HEK293 (cell line): ENCODE results near the gene CEBPE.

ENCODE experiments used
- CTCF ChIA-PET: fragments of 350-600 bp; formaldehyde crosslinking; extraction: SDS; loops from one replicate; lab custom pipeline; 2021; ENCODE audit warnings: antibody characterized with exemption; lab: Yijun Ruan, JAX
- POLR2A ChIA-PET: fragments of 300-600 bp; formaldehyde crosslinking; extraction: SDS; loops from one replicate; lab custom pipeline; 2020; ENCODE audit warnings: antibody characterized with exemption, inconsistent platforms; lab: Yijun Ruan, JAX
- H3K27ac ChIP-seq: fragments of 200-500 bp; sonication (Bioruptor generic); 2 replicates; pipeline ENCODE4 v1.5.1; 2014; ENCODE audit warnings: low read depth, low read length, control low read depth, inconsistent platforms; ENCODE audit errors: extremely low read depth
- H3K36me3 ChIP-seq, 2 experiments: fragments of 200-500 bp in 1 of 2; sonication (Bioruptor generic) in 1 of 2; 1 replicate in 1 of 2; 2 replicates in 1 of 2; pipeline ENCODE4 v1.5.1; 2014 to 2017; ENCODE audit warnings: inconsistent platforms in 2 of 2, low read length in 2 of 2; ENCODE audit not compliant: control insufficient read depth in 2 of 2, insufficient read depth in 1 of 2
- H3K4me1 ChIP-seq: fragments of 200-500 bp; sonication (Bioruptor generic); 2 replicates; pipeline ENCODE4 v1.5.1; 2014; ENCODE audit warnings: mild to moderate bottlenecking, low read length, inconsistent platforms; ENCODE audit not compliant: control insufficient read depth, insufficient read depth
- H3K4me3 ChIP-seq: 2 replicates; pipeline ENCODE4 v1.5.1; 2011; ENCODE audit warnings: low read depth, mild to moderate bottlenecking, control low read depth, low read length, moderate library complexity
- H3K9me3 ChIP-seq: fragments of 200-500 bp; sonication (Bioruptor generic); 2 replicates; pipeline ENCODE4 v1.5.1; 2014; ENCODE audit warnings: low read depth, low read length, inconsistent platforms; ENCODE audit not compliant: control insufficient read depth, insufficient read depth
- HOXD13 ChIP-seq: sonication (generic); formaldehyde crosslinking; IDR thresholded peaks from 2 replicates; pipeline ENCODE4 v1.8.0; 2022; ENCODE audit warnings: missing genetic modification reagents, borderline replicate concordance
- KLF1 ChIP-seq: fragments of 450-650 bp; formaldehyde crosslinking; IDR thresholded peaks from 2 replicates; pipeline ENCODE4 v1.5.1; 2016; ENCODE audit warnings: missing biosample characterization, missing genetic modification characterization
- MYNN ChIP-seq: fragments of 450-650 bp; formaldehyde crosslinking; IDR thresholded peaks from 2 replicates; pipeline ENCODE4 v1.5.1; 2016; ENCODE audit warnings: missing biosample characterization, missing genetic modification characterization, borderline replicate concordance
- OVOL3 ChIP-seq: fragments of 450-650 bp; formaldehyde crosslinking; IDR thresholded peaks from 2 replicates; pipeline ENCODE4 v1.5.1; 2016; ENCODE audit warnings: missing biosample characterization, missing genetic modification characterization
- PATZ1 ChIP-seq: fragments of 450-650 bp; formaldehyde crosslinking; IDR thresholded peaks from 2 replicates; pipeline ENCODE4 v1.5.1; 2016; ENCODE audit warnings: missing biosample characterization, missing genetic modification characterization
- ZNF26 ChIP-seq: fragments of 450-650 bp; formaldehyde crosslinking; IDR thresholded peaks from 2 replicates; pipeline ENCODE4 v1.5.1; 2016; ENCODE audit warnings: missing biosample characterization, missing genetic modification characterization
- ZNF266 ChIP-seq: fragments of 450-650 bp; formaldehyde crosslinking; IDR thresholded peaks from 2 replicates; pipeline ENCODE4 v1.5.1; 2016; ENCODE audit warnings: missing biosample characterization, missing genetic modification characterization, low read depth
- ZNF280C ChIP-seq: fragments of 450-650 bp; formaldehyde crosslinking; IDR thresholded peaks from 2 replicates; pipeline ENCODE4 v1.5.1; 2016; ENCODE audit warnings: missing biosample characterization, missing genetic modification characterization
- ZNF335 ChIP-seq: fragments of 450-650 bp; formaldehyde crosslinking; conservative IDR thresholded peaks from 2 replicates; pipeline ENCODE4 v1.5.1; 2016; ENCODE audit warnings: missing biosample characterization, missing genetic modification characterization
- ZNF362 ChIP-seq: fragments of 450-650 bp; formaldehyde crosslinking; IDR thresholded peaks from 2 replicates; pipeline ENCODE4 v1.5.1; 2016; ENCODE audit warnings: missing biosample characterization, missing genetic modification characterization
- ZNF394 ChIP-seq: fragments of 450-650 bp; formaldehyde crosslinking; IDR thresholded peaks from 2 replicates; pipeline ENCODE4 v1.5.1; 2016; ENCODE audit warnings: missing biosample characterization, missing genetic modification characterization, mild to moderate bottlenecking, moderate library complexity, borderline replicate concordance
- ZNF416 ChIP-seq: fragments of 450-650 bp; formaldehyde crosslinking; IDR thresholded peaks from 2 replicates; pipeline ENCODE4 v1.5.1; 2016; ENCODE audit warnings: missing biosample characterization, missing genetic modification characterization
- ZNF473 ChIP-seq: fragments of 450-650 bp; formaldehyde crosslinking; IDR thresholded peaks from 2 replicates; pipeline ENCODE4 v1.5.1; 2017; ENCODE audit warnings: missing biosample characterization, missing genetic modification characterization
- ZNF623 ChIP-seq: fragments of 450-650 bp; formaldehyde crosslinking; IDR thresholded peaks from 2 replicates; pipeline ENCODE4 v1.5.1; 2016; ENCODE audit warnings: missing biosample characterization, missing genetic modification characterization
- ZNF626 ChIP-seq: fragments of 450-650 bp; sonication (Bioruptor Pico); formaldehyde crosslinking; IDR thresholded peaks from 2 replicates; pipeline ENCODE4 v1.5.1; 2018; ENCODE audit warnings: missing biosample characterization, missing genetic modification characterization, inconsistent platforms
- ZNF692 ChIP-seq: fragments of 450-650 bp; formaldehyde crosslinking; IDR thresholded peaks from 2 replicates; pipeline ENCODE4 v1.5.1; 2016; ENCODE audit warnings: missing biosample characterization, missing genetic modification characterization
- ZNF701 ChIP-seq: fragments of 450-650 bp; formaldehyde crosslinking; IDR thresholded peaks from 2 replicates; pipeline ENCODE4 v1.5.1; 2016; ENCODE audit warnings: missing biosample characterization, missing genetic modification characterization
- ZNF837 ChIP-seq: fragments of 450-650 bp; formaldehyde crosslinking; IDR thresholded peaks from 2 replicates; pipeline ENCODE4 v1.5.1; 2016; ENCODE audit warnings: missing biosample characterization, missing genetic modification characterization
- TF ChIP-seq, protein P1 (sequence below): fragments of 450-650 bp; formaldehyde crosslinking; IDR thresholded peaks from 2 replicates; pipeline ENCODE4 v1.5.0; 2017; ENCODE audit warnings: missing biosample characterization, missing genetic modification characterization, borderline replicate concordance
- TF ChIP-seq, protein P2 (sequence below): fragments of 450-650 bp; formaldehyde crosslinking; IDR thresholded peaks from 2 replicates; pipeline ENCODE4 v1.5.1; 2016; ENCODE audit warnings: missing biosample characterization, missing genetic modification characterization
- TF ChIP-seq, protein P3 (sequence below): sonication (generic); formaldehyde crosslinking; IDR thresholded peaks from 2 replicates; pipeline ENCODE4 v1.8.1; 2022; ENCODE audit warnings: mild to moderate bottlenecking, moderate library complexity, missing genetic modification reagents

CEBPE gene

GRCh38 chr14:23070262-23071129 is 48.6 kb downstream of the CEBPE start:
- POLR2A ChIA-PET, result interaction anchor here (1.2 to 3.5 kb wide), 4 partner anchors 8 to 25 kb away, joined by 7 to 48 read pairs (median 17); partner anchors contain the start of genes ACIN1 and C14orf119
- CTCF ChIA-PET, result interaction anchor here (0.6 to 4.0 kb wide), 13 partner anchors 8 to 1161 kb away, joined by 3 to 21 read pairs (median 5); partner anchors contain the start of genes ACIN1 and C14orf119
- Histone ChIP-seq H3K4me1 (peaks cover 16% of the 10 kb centered on the region), H3K4me3 (peak overlapping the region; percentile 65), H3K36me3 (peaks cover 30 to 59% of the 10 kb centered on the region in 2 experiments), H3K9me3 (no peaks in the 10 kb centered on the region), H3K27ac (peak overlapping the region; percentile 84)
- no peak for TF ChIP-seq MYNN (tag by site-specific recombination)
- 0 out of 2 replicates have a peak, but pooled peaks have one; percentile 26 for TF ChIP-seq ZNF335
- TF ChIP-seq KLF1 (tag by site-specific recombination), result peak; percentile 36; the same call in 1 of the 2 replicates
- no peak for TF ChIP-seq ZNF266 (tag by site-specific recombination)
- no peak for TF ChIP-seq ZNF626 (tag by site-specific recombination)
- no peak for TF ChIP-seq ZNF362 (tag by site-specific recombination)
- TF ChIP-seq, protein P1, sequence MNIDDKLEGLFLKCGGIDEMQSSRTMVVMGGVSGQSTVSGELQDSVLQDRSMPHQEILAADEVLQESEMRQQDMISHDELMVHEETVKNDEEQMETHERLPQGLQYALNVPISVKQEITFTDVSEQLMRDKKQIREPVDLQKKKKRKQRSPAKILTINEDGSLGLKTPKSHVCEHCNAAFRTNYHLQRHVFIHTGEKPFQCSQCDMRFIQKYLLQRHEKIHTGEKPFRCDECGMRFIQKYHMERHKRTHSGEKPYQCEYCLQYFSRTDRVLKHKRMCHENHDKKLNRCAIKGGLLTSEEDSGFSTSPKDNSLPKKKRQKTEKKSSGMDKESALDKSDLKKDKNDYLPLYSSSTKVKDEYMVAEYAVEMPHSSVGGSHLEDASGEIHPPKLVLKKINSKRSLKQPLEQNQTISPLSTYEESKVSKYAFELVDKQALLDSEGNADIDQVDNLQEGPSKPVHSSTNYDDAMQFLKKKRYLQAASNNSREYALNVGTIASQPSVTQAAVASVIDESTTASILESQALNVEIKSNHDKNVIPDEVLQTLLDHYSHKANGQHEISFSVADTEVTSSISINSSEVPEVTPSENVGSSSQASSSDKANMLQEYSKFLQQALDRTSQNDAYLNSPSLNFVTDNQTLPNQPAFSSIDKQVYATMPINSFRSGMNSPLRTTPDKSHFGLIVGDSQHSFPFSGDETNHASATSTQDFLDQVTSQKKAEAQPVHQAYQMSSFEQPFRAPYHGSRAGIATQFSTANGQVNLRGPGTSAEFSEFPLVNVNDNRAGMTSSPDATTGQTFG (tag by site-specific recombination), result no peak
- TF ChIP-seq ZNF692, result 0 out of 2 replicates have a peak, but pooled peaks have one; percentile 28
- no peak for TF ChIP-seq ZNF623 (tag by site-specific recombination)
- no peak for TF ChIP-seq ZNF280C (tag by site-specific recombination)
- TF ChIP-seq ZNF416 (tag by site-specific recombination), result no peak
- TF ChIP-seq, protein P2, sequence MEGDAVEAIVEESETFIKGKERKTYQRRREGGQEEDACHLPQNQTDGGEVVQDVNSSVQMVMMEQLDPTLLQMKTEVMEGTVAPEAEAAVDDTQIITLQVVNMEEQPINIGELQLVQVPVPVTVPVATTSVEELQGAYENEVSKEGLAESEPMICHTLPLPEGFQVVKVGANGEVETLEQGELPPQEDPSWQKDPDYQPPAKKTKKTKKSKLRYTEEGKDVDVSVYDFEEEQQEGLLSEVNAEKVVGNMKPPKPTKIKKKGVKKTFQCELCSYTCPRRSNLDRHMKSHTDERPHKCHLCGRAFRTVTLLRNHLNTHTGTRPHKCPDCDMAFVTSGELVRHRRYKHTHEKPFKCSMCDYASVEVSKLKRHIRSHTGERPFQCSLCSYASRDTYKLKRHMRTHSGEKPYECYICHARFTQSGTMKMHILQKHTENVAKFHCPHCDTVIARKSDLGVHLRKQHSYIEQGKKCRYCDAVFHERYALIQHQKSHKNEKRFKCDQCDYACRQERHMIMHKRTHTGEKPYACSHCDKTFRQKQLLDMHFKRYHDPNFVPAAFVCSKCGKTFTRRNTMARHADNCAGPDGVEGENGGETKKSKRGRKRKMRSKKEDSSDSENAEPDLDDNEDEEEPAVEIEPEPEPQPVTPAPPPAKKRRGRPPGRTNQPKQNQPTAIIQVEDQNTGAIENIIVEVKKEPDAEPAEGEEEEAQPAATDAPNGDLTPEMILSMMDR (tag by site-specific recombination), result no peak
- no peak for TF ChIP-seq ZNF701
- no peak for TF ChIP-seq ZNF837
- TF ChIP-seq HOXD13 (CRISPR knock-in tag), result no peak
- TF ChIP-seq ZNF473 (tag by site-specific recombination), result no peak
- TF ChIP-seq, protein P3, sequence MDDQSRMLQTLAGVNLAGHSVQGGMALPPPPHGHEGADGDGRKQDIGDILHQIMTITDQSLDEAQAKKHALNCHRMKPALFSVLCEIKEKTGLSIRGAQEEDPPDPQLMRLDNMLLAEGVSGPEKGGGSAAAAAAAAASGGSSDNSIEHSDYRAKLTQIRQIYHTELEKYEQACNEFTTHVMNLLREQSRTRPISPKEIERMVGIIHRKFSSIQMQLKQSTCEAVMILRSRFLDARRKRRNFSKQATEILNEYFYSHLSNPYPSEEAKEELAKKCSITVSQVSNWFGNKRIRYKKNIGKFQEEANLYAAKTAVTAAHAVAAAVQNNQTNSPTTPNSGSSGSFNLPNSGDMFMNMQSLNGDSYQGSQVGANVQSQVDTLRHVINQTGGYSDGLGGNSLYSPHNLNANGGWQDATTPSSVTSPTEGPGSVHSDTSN (CRISPR knock-in tag), result no peak
- TF ChIP-seq ZNF394 (tag by site-specific recombination), result no peak
- no peak for TF ChIP-seq OVOL3 (tag by site-specific recombination)
- peak; percentile 63 for TF ChIP-seq PATZ1
- no peak for TF ChIP-seq ZNF26
